ENCODE results near the gene KCNJ9.
A peak's percentile ranks its signal among the peaks of the same experiment; 100 is the strongest.

Gene KCNJ9

DNA sequence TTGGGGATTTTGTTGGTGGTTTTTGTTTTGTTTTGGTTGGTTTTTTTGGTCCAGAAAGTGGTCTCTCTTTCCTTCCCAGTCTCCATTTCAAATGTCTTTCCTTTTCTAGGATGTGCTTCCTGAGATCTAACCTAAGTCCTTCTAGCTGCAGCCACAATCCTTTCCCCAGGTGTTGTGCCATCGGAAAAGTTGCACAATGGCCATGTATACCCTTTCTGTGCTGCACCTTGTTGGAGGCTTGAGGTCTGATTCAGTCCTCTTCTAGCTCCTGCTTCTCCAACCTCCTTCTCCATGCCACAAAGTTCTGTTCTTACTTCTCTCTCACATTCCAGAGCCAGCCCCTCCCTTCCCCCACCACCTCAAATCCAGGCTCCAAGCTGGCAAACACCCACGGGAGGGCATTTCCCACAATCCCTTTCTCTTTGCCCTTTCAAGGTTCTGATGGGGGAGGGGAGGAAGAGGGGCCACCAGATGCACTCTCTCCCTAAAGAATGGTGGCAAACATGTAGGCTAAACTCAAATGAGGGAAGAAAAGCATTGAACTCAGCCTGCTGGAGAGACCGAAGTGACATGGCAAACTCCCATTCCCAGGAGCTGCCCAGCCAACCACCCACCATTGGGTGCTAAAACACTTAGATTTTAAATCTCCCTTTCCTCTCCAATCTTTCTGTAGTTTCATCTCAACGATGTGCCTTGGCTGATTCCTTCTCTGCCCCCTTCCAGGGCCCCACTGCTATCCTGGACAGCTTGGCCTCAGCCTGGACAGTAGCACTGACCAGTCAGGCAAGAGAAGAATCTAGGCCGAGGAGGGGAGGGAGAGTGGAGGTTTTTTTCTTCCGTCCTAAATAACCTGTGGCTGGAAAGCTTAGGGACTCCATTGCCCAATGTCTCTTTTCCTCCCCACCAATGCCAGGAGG is 14.3 kb upstream of the KCNJ9 start:
- DNase-seq = no peak

DNA sequence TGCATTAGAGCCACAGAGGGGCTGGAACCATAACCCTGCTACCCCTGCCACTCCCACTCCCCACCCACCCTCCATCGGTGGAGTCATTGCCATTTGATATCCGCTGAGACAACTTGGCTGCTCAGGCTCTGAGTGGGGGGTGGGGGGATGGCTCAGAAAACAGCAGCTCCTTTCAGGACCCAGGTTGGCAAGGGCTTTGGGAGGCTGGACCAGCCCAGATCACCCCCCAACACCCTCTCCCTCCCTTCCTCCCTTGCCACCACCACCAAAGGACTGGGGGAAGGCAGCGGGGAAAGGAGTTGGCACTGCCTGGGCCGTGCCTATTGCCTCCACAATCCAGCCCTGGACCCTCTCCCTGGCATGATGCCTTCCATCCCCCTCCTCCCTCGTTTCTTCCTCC is 13.1 kb upstream of the KCNJ9 start:
- no peak for DNase-seq

DNA sequence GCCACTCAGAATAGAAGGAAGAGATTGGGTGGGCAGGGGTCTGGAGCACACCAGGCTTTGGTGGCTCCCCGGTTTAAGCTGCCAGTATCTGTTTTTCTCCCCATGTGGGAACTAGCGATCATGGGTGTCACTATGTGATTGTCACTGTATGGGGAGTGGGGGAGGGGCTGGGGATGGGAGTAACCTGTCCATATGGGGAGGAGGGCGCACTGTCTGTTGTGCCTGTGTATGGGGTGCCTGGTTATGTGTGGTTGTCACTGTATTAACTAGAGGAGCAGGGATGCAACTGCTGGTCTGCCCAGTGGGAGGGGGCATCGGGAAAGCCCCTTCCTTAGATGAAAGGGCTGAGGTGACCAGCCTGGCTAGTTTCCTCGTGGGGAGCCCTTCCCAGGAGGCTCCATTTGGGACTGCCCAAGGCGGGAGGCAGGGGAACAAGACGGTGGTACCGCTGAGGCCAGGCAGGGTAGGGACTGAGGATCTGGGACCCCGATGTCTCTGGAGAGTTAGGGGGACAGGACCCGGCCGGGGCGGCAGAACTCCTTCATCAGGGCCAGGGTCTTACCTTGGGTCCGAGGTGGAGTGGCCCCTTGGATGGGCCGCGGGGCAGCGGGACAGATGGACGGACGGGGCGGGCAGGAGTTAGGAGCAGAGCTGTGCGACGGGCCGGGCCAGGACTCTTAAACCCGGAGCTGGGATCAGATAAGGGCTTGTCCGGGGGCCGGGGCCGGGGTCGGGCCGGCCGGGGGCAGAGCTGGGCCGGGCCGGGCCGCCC is 11.7 kb upstream of the KCNJ9 start, which contains the start of gene KCNJ10:
TSS of gene KCNJ10 (minus strand) at position 701 of the 772 bp plus-strand sequence. CDS start 27,628 bp downstream, outside the sequence.
- no peak for DNase-seq

DNA sequence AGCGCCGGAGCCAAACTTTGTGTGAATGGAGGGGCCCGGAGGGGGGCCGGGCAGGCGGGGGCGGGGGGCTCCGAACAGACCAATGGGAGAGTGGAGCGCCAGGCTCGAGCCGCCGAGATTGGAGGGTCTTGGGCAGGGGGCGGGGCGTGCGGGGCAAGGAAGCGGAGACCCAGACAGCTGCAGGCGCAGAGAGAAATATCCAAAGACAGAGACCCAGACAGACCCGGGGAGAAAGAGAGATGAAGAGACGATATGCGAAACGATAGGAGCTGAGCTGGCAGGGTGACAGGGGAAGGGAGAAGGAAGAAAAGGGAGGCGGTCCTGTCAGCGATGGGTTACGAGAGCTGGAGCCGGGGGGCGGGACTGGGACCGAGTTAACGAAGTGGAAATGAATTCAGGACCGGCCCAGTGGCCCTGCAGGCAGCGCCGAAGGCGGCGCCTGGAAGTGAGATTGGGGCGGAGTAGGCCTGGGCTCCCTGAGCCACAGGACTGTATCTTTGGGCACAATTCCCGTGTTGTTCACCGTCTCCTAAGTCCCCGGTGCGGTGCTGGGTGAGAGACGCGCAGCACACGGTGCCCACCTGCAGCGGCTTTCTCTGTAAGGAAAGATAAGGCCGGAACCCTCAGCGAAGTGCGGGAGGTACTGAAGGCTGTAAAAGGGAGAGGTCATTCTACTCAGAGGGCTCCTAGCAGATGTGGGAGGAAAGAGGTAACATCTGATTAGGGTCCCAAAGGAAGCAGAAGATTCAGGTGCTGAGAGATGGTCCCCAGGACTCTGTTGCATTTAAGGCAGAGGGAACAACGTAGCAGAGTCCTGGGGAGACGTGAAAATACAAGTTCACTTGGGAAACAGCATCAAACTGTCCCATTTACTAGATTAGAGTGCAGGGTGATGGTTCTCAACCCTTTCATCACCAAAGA is 10.8 kb upstream of the KCNJ9 start:
- DNase-seq = peak; percentile 69 to 82

DNA sequence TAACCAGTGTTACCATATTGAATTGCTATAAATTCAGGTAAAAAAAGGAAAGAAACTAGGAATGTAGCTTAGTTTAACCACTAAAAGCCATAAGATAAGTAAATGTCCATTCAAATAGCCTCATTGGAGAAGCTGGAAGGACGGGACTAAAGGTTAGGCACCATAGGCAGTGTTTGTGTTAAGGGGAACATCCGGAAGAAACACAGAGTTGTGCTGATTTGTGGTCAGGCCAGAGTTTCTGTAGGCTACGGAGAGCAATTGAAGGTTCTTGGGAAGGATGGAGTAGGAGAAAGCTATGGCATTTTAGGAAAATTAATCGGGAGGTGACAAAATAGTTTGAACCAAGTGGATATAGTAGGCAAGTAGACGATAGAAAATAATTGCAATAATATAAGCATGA is 10.0 kb upstream of the KCNJ9 start:
- DNase-seq = no peak

DNA sequence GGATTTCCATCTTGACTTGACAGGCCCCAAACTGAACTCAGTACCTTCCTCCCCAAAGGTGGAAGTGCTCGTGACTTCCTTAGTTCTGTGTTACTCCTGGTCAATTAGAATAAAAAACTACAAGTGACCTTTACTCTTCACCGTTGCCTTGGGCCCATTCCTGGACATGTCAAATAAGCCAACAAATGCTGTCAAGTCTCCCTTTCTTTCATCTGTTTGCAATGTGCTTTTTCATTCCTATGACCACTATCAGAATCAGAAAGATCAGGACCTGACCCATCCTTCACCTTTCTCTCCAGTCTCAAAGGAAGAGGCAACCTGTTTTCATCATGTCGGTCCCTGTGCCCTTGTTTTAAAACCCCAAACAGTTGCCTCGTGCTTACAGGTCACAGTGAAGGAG is 6.5 kb upstream of the KCNJ9 start:
- DNase-seq = no peak

DNA sequence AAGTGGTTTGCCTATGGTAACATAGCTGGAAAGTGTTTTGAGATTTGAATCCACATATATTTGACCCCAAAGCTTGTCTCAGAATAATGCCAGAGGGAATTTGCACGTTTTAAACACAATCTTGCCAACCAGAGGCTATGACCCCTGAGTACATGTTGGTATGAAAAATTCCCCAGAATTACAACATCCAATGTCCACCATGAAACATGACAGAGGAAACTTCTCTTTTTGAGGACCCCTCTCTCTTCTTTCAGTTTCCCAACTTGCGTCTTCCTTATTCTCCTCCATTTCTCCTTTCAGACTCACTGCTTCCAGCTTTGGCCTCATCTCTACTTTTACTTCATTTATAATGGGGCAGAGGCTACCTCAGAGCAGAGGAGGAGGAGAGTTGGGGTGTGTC is 5.5 kb upstream of the KCNJ9 start:
- DNase-seq = no peak

DNA sequence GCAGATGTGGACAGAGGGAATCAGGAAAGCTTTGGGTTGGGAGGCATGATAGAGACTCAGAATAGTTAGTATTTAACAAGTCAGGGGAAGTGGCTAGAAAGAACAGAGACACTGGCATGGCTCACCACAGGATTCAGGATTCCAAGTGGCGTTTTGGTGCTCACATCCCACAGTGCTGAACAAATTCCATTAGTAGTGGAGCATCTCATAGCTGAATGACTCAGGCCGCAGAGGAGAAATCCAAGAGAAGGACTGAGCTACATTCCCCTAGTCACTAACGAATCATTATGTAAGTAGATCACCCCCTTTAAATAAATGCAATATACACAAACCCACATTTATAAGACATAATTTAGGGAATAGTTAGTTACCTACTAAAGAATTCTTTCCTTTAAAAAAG is 5.0 kb upstream of the KCNJ9 start:
- no peak for DNase-seq

DNA sequence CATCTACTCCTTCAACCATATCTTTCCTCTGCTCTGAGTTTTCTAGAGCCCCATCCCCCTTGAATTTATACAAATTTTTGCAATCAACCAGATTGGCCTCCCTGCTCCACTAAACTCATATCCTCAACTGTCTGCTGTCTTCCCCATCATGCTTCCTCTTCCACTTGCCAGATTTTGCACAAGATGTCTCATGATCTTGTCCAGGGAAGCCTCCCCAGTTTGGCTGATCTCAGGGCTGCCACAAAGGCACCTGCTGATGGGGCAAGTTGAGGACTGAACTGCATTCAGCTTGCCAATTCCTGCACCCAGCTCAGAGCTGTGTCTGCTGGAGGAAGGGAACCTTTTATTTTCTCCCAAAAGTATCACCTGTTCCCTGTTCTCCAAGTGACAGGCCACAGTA is 3.9 kb upstream of the KCNJ9 start:
- no peak for DNase-seq

DNA sequence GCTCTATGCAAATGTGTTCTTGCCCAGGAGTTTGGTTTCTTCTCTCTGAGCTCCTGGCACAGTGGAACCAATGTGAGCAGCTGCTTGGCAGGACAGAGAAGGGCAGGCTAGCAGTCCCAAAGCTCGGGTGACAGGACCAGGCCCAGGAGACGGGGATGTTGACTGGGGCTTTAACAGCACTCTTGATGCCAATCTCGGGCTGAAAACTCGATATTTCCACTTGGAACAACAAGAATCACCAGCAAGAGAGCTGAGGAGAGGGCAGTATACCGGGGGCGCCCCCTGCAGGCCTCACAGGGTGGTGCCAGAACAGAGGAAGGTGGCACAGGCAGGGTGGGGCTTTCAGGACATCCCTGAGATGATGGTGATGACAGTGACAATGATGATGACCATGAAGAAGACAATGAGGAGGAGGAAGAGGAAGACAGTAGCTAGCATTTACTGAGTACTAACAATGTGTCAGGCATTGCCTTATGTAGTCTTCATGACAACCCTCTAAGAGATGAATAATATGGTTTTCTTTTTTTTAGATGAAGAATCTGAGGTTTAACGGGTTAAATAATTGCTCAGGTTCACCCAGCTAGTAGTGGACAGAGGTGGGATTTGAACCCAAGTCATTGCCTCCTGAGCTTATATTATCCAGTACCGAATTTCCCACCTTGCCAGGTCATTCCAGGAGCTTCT is 2.7 kb upstream of the KCNJ9 start:
- DNase-seq = peak; percentile 58 to 60

DNA sequence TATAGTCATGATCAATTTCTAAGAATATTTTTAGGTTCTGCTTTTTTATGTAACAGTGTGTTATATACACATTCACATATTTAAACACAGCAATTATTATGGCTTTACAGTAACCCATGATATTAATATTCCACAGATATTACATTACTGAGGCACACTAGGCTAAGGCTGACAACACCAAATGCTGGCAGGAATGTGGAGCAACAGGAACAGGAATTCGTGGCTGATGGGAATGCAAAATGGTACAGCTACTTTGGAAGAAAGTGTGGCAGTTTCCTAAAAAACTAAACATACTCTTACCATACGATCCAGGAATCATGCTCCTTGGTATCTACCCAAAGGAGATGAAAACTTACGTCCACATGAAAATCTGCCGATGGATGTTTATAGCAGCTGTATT is 1.9 kb upstream of the KCNJ9 start:
- DNase-seq = no peak

DNA sequence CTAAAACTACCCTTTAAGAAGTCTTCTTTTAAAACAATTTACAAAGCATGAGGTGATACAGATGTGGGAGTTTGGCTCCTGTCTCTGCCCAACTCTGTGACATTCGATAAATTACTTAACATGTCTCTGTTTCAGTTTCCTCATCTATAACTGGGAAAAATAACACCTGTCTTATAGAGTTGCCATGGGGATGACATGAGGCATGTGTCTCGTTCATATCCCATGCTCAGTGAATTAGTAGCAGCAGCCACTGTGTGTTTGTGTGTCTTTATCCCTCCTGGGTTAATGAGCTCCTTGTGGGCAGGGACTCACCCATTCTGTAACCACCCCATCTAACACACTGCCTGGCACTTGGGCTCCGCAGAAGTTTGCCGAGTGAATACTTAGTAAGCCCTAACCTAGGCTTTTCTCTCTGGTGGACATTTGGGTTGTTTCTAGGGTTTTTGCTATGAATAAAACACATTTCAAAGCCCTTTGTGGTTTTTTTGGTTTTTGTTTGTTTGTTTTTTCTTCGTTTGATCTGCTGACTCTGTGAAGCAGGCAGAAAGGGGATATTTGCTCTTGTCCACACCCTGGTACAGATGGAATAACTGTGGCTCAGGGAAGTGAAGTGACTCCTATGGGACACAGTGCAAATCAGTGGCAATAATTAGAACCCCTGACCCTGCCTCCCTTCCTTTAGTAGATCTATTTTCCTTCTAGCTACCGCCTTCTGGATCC is 797 bp upstream of the KCNJ9 start:
- no peak for DNase-seq

DNA sequence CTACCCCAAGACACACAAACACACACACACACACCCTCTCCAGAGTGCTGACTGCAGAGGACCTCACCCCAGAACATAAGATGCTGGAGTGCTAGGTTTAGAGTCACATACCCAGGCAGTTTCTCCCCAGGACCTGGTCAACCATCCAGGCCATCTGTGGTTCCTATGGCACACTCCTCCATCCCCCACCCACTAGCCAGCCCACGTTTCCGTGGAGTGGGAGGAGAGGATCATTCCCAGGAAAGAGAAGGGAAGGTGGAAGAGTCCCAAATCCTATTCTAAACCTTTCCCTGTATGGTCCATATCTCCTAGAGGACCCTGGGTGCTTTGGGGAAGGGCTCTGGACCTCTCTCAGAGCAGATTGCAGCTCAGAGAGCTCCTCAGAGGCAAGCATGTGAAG is 1.1 kb downstream of the KCNJ9 start:
- DNase-seq = no peak

DNA sequence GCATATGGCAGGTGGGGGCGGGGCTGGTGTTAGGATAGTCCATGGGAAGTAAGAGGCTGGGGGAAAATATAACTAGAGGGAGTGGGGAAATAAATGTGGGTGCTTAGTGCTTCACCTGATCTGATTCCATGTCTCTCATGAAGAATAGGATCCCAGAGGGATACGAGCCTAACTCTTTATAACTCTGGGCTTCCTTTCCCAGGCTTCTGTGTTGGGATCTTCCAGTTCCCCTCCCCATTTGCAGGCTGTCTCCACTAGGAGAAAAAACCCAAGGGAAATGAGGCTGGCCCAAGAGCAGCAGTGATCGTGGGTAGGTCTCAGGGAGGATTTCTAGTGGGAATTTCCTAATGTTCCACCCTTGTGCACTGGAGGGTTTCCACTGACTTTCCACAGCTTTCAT is 1.6 kb downstream of the KCNJ9 start:
- no peak for DNase-seq

DNA sequence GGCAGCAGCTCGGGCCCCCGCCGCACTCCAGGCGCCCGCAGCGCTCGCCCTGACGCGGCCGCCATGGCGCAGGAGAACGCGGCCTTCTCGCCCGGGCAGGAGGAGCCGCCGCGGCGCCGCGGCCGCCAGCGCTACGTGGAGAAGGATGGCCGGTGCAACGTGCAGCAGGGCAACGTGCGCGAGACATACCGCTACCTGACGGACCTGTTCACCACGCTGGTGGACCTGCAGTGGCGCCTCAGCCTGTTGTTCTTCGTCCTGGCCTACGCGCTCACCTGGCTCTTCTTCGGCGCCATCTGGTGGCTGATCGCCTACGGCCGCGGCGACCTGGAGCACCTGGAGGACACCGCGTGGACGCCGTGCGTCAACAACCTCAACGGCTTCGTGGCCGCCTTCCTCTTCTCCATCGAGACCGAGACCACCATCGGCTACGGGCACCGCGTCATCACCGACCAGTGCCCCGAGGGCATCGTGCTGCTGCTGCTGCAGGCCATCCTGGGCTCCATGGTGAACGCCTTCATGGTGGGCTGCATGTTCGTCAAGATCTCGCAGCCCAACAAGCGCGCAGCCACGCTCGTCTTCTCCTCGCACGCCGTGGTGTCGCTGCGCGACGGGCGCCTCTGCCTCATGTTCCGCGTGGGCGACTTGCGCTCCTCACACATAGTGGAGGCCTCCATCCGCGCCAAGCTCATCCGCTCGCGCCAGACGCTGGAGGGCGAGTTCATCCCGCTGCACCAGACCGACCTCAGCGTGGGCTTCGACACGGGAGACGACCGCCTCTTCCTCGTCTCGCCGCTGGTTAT is 2.8 kb downstream of the KCNJ9 start:
- peak; percentile 75 to 81 for DNase-seq

DNA sequence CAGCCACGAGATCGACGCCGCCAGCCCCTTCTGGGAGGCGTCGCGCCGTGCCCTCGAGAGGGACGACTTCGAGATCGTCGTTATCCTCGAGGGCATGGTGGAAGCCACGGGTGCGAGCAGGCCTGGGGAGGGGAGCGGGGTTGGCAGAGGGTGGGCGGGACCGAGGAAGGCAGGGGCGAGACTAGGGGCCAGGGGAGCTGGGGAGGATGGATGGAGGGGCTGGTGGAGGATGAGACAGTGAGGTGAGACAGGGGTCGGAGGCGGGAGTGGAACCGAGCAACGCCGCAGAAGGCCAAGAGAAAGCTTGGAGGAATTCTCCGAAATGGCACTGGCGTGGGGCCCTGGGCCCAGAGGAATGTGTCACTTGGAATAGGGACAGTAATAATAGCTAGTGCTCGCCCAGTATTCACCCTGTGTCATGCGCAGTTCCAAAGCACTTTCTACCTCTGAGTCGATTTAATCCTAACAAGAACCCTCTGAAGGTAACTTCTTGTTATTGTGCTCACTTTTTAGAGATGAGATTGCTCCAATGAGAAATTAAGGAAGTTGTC is 3.5 kb downstream of the KCNJ9 start:
- DNase-seq = no peak

DNA sequence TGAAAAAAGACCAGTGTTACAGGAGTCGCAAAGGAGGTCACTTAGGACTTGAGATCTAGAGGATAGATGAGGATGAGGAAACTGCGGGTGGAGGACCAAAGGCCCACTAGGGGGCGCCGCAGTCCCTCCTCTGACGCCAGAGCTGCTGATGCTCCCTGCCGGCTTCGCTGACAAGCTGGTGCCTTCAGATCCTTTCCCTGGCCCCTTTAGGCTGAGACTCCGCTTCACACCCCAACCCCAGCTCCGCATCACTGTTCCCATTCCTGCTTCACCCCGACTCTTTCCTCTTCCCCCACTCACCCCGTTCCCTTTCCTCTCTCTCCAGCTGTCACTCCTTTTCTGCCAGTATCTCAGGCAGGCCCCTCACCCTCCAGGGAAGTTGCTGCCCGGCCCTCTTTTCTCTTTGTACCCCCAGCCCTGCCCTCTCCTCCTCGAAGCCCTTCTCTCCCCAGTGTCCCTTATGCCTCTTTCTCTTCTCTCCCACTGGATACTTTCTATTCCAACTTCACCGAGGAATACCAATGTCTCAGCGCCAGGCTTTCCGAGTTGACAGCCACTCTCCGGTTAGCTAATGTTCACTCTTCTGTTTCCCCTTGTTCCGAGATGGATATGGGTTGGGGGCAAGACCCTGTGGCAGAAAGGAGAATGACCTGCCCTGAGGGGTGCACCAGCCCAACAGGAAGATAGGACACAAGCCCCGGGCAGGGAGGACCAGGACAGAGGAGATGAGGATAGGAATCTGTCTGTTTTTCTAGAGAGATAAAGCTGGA is 4.5 kb downstream of the KCNJ9 start:
- DNase-seq = peak; percentile 74 to 75

DNA sequence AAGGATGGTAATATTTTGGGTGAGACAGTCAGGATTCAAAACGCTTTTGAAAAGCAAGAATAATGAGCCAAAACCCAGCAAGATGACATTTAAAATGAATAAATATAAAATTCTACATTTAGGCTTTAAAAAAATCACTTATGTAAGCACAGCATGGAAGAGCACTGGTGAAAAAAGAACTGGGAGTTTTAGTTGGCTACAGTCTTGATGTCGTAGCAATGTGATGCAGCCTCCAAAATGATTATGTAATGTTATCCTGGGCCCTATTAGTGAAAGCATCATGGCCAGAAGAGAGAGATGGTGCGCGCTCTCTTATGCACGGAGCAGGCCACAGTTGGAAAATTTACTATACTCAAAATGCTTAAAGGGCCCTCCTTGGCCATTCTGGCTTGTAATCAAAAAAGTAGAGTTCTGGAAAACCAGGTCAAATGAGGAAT is 5.1 kb downstream of the KCNJ9 start:
- DNase-seq = no peak

DNA sequence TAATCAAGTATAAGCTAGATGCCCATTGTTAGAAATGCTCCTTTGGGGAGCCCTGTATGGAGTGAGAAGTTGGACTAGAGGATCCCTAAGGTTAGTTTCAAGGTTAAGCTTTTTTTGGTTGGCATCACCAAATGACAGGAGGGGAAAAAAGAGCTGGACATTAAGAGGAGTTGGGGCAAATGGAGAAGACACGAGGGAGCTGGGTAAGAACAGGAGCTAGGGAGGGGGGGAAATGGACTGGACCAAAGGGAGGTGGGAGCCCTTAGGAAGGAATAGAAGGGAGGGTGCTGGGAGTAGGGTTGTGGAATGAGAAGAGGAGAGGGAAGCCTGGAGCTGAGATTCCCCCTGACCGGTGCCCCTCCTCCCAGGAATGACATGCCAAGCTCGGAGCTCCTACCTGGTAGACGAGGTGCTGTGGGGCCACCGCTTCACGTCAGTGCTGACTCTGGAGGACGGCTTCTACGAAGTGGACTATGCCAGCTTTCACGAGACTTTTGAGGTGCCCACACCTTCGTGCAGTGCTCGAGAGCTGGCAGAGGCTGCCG is 5.9 kb downstream of the KCNJ9 start:
- no peak for DNase-seq

Measured in CD4-positive, alpha-beta T cell treated with Interleukin-1 beta for 1 hour (primary cell).